Spleen (tissue), 11 donors: Measurements from ENCODE around the gene CRYBG1. TPM values are rescaled to one million over a fixed set of nuclear protein-coding genes. Genes with fewer than 3 reads are reported as not detected.
A peak's percentile ranks its signal among the peaks of the same experiment; 100 is the strongest.

Experiments
- DNase-seq: peaks from one replicate; pipeline ENCODE4 v3.0.0-alpha.2; 2020
- H3K27ac ChIP-seq, 8 donors: fragments of 200-600 bp; sonication (generic) in 7 of 8; 1 replicate in 4 of 8; 2 replicates in 4 of 8; pipeline versions ENCODE4 v1.5.0 to v1.8.0; 2016 to 2021; ENCODE audit warnings: inconsistent platforms in 4 of 8, mild to moderate bottlenecking in 4 of 8, moderate library complexity in 1 of 8
- H3K27me3 ChIP-seq, 7 donors: fragments of 200-600 bp; sonication (generic) in 6 of 7; replicated peaks in 1 of 7; 1 replicate in 4 of 7; 2 replicates in 3 of 7; pipeline versions ENCODE4 v1.5.0 to v1.8.0; 2016 to 2021; ENCODE audit warnings: inconsistent platforms in 3 of 7, mild to moderate bottlenecking in 1 of 7
- H3K36me3 ChIP-seq, 6 donors: fragments of 200-600 bp; sonication (generic) in 5 of 6; 1 replicate in 4 of 6; 2 replicates in 2 of 6; pipeline versions ENCODE4 v1.5.0 to v1.8.0; 2016 to 2021; ENCODE audit warnings: inconsistent platforms in 2 of 6
- H3K4me1 ChIP-seq, 6 donors: fragments of 200-600 bp; sonication (generic) in 5 of 6; 1 replicate in 3 of 6; 2 replicates in 3 of 6; pipeline versions ENCODE4 v1.5.0 to v1.8.0; 2016 to 2021; ENCODE audit warnings: inconsistent platforms in 3 of 6
- H3K4me3 ChIP-seq, 8 donors: fragments of 200-600 bp; sonication (generic) in 7 of 8; 1 replicate in 4 of 8; 2 replicates in 4 of 8; pipeline versions ENCODE4 v1.5.0 to v1.8.0; 2016 to 2021; ENCODE audit warnings: inconsistent platforms in 4 of 8, mild to moderate bottlenecking in 4 of 8, moderate library complexity in 2 of 8
- H3K9me3 ChIP-seq, 8 donors: fragments of 200-600 bp; sonication (generic) in 7 of 8; 1 replicate in 4 of 8; 2 replicates in 4 of 8; pipeline versions ENCODE4 v1.5.0 to v1.8.0; 2016 to 2021; ENCODE audit warnings: inconsistent platforms in 4 of 8
- CTCF ChIP-seq, 11 experiments: fragments of 200-600 bp in 7 of 11; fragments of 450-650 bp in 4 of 11; sonication (generic) in 4 of 11; IDR thresholded peaks in 8 of 11; conservative IDR thresholded peaks in 3 of 11; 1 replicate in 7 of 11; 2 replicates in 4 of 11; pipeline versions ENCODE4 v1.4.0 to v1.8.0; 2016 to 2021; ENCODE audit warnings: antibody characterized with exemption in 11 of 11, inconsistent platforms in 4 of 11, mild to moderate bottlenecking in 1 of 11
- POLR2A ChIP-seq, 3 donors: fragments of 450-650 bp; IDR thresholded peaks; one replicate each; pipeline ENCODE4 v1.5.1; 2017; ENCODE audit warnings: antibody characterized with exemption in 3 of 3, mild to moderate bottlenecking in 1 of 3
- POLR2AphosphoS5 ChIP-seq, 3 donors: sonication (generic); formaldehyde crosslinking; IDR thresholded peaks; one replicate each; pipeline ENCODE4 v1.5.1; 2017; ENCODE audit warnings: antibody characterized with exemption in 3 of 3
- WGBS, 5 donors: extraction: QIAGEN DNeasy Blood & Tissue Kit in 3 of 5; methylation state at CpG; one replicate each; pipeline versions ENCODE4 v1.1.5 to v1.1.7; 2013 to 2018; 5-methylcytosine and 5-hydroxymethylcytosine counted together
- intact Hi-C: fragments of 100-400 bp; cut with DNase I; formaldehyde crosslinking; loops from one replicate; pipeline ENCODE4 v1.15.0; 2023; ENCODE audit warnings: low total_unique reads
- polyA plus RNA-seq, 3 donors: library from polyadenylated mRNA; stranded (reverse); fragments of 200-250 nt; gene quantifications; one replicate each; pipeline ENCODE4 v1.2.1, GENCODE V29; 2013
- total RNA-seq, 7 donors: library from RNA; depleted of rRNA in 3 of 7; stranded (reverse); fragments of >200 nt in 3 of 7; fragmentation: NEBNext Ultra II Directional in 4 of 7; extraction: Animal tissue kit (Norgen Biotek cat#: 25700) in 4 of 7; gene quantifications; one replicate each; pipeline versions ENCODE4 v1.1.0 to v1.2.1, GENCODE V29; 2016 to 2021
- donor health status: healthy with polysubstance abuse.
- donor health status: DM: no; HTN: no; CAD: no; lungs with moderate emphysema.
- donor health status: DM: no; HTN: no; CAD: no.
- donor health status: Bipolar disorder and iron deficiency.
- donor health status: healthy.
- donor health status: DM: no; HTN: no; CAD: no.
- donor health status: DM: yes; HTN: yes; CAD: no.

CRYBG1 gene
- total and polyA plus RNA-seq, 10 donors, result 5.6 to 39.1 (median 28.1) TPM

GRCh38 chr6:106510090-106510970 is 149.8 kb downstream of the CRYBG1 start:
- no peak for TF ChIP-seq POLR2A (IDR thresholded peaks at IDR 0.05)
- TF ChIP-seq CTCF (IDR thresholded peaks at IDR 0.05 in 8 of 11, conservative IDR thresholded peaks at IDR 0.05 in 3 of 11), result peak in 6 of 11 experiments; percentile 16 to 43 (median 24)
- TF ChIP-seq POLR2AphosphoS5 (IDR thresholded peaks at IDR 0.05), result peak; percentile 56 to 79 (median 78)
- Histone ChIP-seq H3K27me3 (peaks cover 0 to 16% (median 4%) of the 10 kb centered on the region in 7 donors), H3K36me3 (no peaks in the 10 kb centered on the region), H3K9me3 (no peaks in the 10 kb centered on the region), H3K4me1 (peaks cover 22 to 61% (median 53%) of the 10 kb centered on the region in 6 donors), H3K27ac (peak overlapping the region in 6 of 8 donors; percentile 64 to 100 (median 98)), H3K4me3 (peak overlapping the region; percentile 43 to 92 (median 68))
- WGBS, 5 donors, result 0 to 1% (median 1%) methylated on average over 27 to 56 of the region's 56 CpGs
- intact Hi-C loops, result loop anchor here (5.0 kb wide), 1 partner anchor 47 kb away; no protein-coding TSS in a partner anchor
- DNase-seq, result peak; percentile 94

- peaks cover 25 to 72% (median 64%) of the 10 kb centered on the region in 6 donors for H3K4me1 ChIP-seq
- H3K4me3 ChIP-seq, result peak overlapping the region; percentile 60 to 92 (median 68)
- H3K27me3 ChIP-seq, result peaks cover 0 to 16% (median 4%) of the 10 kb centered on the region in 7 donors
- intact Hi-C loops, result loop anchor here (5.0 kb wide), 1 partner anchor 46 kb away; no protein-coding TSS in a partner anchor
- 0 to 1% (median 0%) methylated on average over 25 to 29 of the region's 29 CpGs for WGBS, 5 donors
- peak; percentile 91 for DNase-seq
- TF ChIP-seq CTCF (IDR thresholded peaks at IDR 0.05 in 8 of 11, conservative IDR thresholded peaks at IDR 0.05 in 3 of 11), result no peak
- H3K27ac ChIP-seq, result peak overlapping the region; percentile 93 to 100 (median 98)
- H3K36me3 ChIP-seq, result no peaks in the 10 kb centered on the region
- H3K9me3 ChIP-seq, result no peaks in the 10 kb centered on the region
Observed at GRCh38 chr6:106511288-106512047, 151.0 kb downstream of the CRYBG1 start.

- H3K4me1 ChIP-seq, result peaks cover 27 to 80% (median 71%) of the 10 kb centered on the region in 6 donors
- DNase-seq, result peak; percentile 98
- intact Hi-C loops, result loop anchor here (5.0 kb wide), 1 partner anchor 45 kb away; no protein-coding TSS in a partner anchor
Observed at GRCh38 chr6:106512048-106512967, 151.8 kb downstream of the CRYBG1 start.

More at GRCh38 chr6:106512048-106512967, 151.8 kb downstream of the CRYBG1 start:
- H3K27ac ChIP-seq, result peak overlapping the region; percentile 93 to 100 (median 98)
- TF ChIP-seq POLR2AphosphoS5 (IDR thresholded peaks at IDR 0.05), result peak; percentile 85 to 92 (median 91)
- TF ChIP-seq POLR2A (IDR thresholded peaks at IDR 0.05), result peak in 1 of 3 donors; percentile 49
- peak in 7 of 11 experiments; percentile 35 to 56 (median 44) for TF ChIP-seq CTCF (IDR thresholded peaks at IDR 0.05 in 8 of 11, conservative IDR thresholded peaks at IDR 0.05 in 3 of 11)
- peaks cover 0 to 16% (median 4%) of the 10 kb centered on the region in 7 donors for H3K27me3 ChIP-seq
- H3K4me3 ChIP-seq, result peak overlapping the region; percentile 60 to 92 (median 68)
- H3K36me3 ChIP-seq, result no peaks in the 10 kb centered on the region
- no peaks in the 10 kb centered on the region for H3K9me3 ChIP-seq
- 0 to 2% (median 0%) methylated on average over 25 to 90 of the region's 90 CpGs for WGBS, 5 donors
